ENCODE measurements around the gene PDCD6IP.

The PDCD6IP gene

GRCh38 chr3:33910031-33910430 lies 111.6 kb downstream of the PDCD6IP start:
- DNase-seq (ENCODE audit: low read depth in 2 of 2): no peak
- H3K4me3 ChIP-seq (replicated peaks in 1 of 2; ENCODE audit: low read depth in 2 of 2, low read length in 2 of 2): no peak overlapping the region
- no peak for TF ChIP-seq CTCF (IDR thresholded peaks at IDR 0.05; ENCODE audit: low read depth, low read length)

- DNase-seq (ENCODE audit: low read depth in 2 of 2): peak; percentile 16 to 69
- no peak for TF ChIP-seq CTCF (IDR thresholded peaks at IDR 0.05; ENCODE audit: low read depth, low read length)
Measured at GRCh38 chr3:33911525-33912322, 113.3 kb downstream of the PDCD6IP start.

GRCh38 chr3:33914212-33914611 lies 115.8 kb downstream of the PDCD6IP start:
- H3K4me3 ChIP-seq (replicated peaks in 1 of 2; ENCODE audit: low read depth in 2 of 2, low read length in 2 of 2): no peak overlapping the region
- no peak for DNase-seq (ENCODE audit: low read depth in 2 of 2)
- TF ChIP-seq CTCF (IDR thresholded peaks at IDR 0.05; ENCODE audit: low read depth, low read length): no peak

More at GRCh38 chr3:33911525-33912322, 113.3 kb downstream of the PDCD6IP start:
- no peak overlapping the region for H3K4me3 ChIP-seq (replicated peaks in 1 of 2; ENCODE audit: low read depth in 2 of 2, low read length in 2 of 2)

GRCh38 chr3:33914731-33915379 lies 116.4 kb downstream of the PDCD6IP start:
- no peak overlapping the region for H3K4me3 ChIP-seq (replicated peaks in 1 of 2; ENCODE audit: low read depth in 2 of 2, low read length in 2 of 2)
- no peak for DNase-seq (ENCODE audit: low read depth in 2 of 2)
- no peak for TF ChIP-seq CTCF (IDR thresholded peaks at IDR 0.05; ENCODE audit: low read depth, low read length)

- peak; percentile 45 for TF ChIP-seq CTCF (IDR thresholded peaks at IDR 0.05; ENCODE audit: low read depth, low read length)
- DNase-seq (ENCODE audit: low read depth in 2 of 2): peak; percentile 19 to 29
- H3K4me3 ChIP-seq (replicated peaks in 1 of 2; ENCODE audit: low read depth in 2 of 2, low read length in 2 of 2): no peak overlapping the region
Measured at GRCh38 chr3:33915796-33916546, 117.5 kb downstream of the PDCD6IP start.

GRCh38 chr3:33918126-33918756 lies 119.8 kb downstream of the PDCD6IP start:
- H3K4me3 ChIP-seq (replicated peaks in 1 of 2; ENCODE audit: low read depth in 2 of 2, low read length in 2 of 2): no peak overlapping the region
- TF ChIP-seq CTCF (IDR thresholded peaks at IDR 0.05; ENCODE audit: low read depth, low read length): no peak
- no peak for DNase-seq (ENCODE audit: low read depth in 2 of 2)
